Epithelial cell of proximal tubule (primary cell): ENCODE results near the gene ADAP1. TPM values are rescaled to one million over a fixed set of nuclear protein-coding genes. Genes with fewer than 3 reads are reported as not detected.

Experiments
- DNase-seq: peaks from one replicate; pipeline ENCODE4 v3.0.0-alpha.2; 2011; ENCODE audit warnings: low read depth
- H3K4me3 ChIP-seq: 2 replicates; pipeline ENCODE4 v1.5.1; 2011; ENCODE audit warnings: low read depth, mild to moderate bottlenecking, low read length
- CTCF ChIP-seq: conservative IDR thresholded peaks from 2 replicates; pipeline ENCODE4 v1.5.1; 2012; ENCODE audit warnings: low read depth, mild to moderate bottlenecking, low read length
- total RNA-seq: library from RNA; depleted of rRNA; stranded (reverse); fragments of >200 nt; gene quantifications from 2 replicates; pipeline ENCODE4 v1.2.3, GENCODE V29; 2015

The ADAP1 gene
- total RNA-seq, 1 donor from 2014 or later: 7.2 TPM

GRCh38 chr7:990933-991728 is 36.7 kb upstream of the ADAP1 start:
- no peak for DNase-seq
- no peak for TF ChIP-seq CTCF
- no peak overlapping the region for H3K4me3 ChIP-seq

- no peak for TF ChIP-seq CTCF
- no peak overlapping the region for H3K4me3 ChIP-seq
- no peak for DNase-seq
Observed at GRCh38 chr7:990352-990932, 36.0 kb upstream of the ADAP1 start.

- no peak for TF ChIP-seq CTCF
- DNase-seq: no peak
- no peak overlapping the region for H3K4me3 ChIP-seq
Observed at GRCh38 chr7:988963-989529, 34.6 kb upstream of the ADAP1 start.

DNA sequence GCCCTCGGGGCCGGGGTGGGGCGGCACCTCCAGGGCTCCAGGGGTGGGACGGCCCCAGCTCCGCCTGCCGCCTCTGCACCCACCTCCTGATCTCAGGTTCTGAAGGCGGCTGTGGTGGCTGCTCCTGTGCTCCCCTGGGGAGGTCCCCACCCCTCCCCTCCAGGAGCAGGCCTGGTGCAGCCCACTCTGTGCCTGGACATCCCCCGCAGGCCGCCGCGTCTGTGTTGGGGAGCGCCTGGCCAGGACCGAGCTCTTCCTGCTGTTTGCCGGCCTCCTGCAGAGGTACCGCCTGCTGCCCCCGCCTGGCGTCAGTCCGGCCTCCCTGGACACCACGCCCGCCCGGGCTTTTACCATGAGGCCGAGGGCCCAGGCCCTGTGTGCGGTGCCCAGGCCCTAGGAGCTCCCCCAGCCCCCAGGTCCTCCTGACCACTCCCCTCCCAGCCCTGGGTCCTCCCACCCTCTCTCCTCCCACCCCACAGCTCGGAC is 34.0 kb upstream of the ADAP1 start:
- DNase-seq: no peak
- no peak for TF ChIP-seq CTCF
- no peak overlapping the region for H3K4me3 ChIP-seq

DNA sequence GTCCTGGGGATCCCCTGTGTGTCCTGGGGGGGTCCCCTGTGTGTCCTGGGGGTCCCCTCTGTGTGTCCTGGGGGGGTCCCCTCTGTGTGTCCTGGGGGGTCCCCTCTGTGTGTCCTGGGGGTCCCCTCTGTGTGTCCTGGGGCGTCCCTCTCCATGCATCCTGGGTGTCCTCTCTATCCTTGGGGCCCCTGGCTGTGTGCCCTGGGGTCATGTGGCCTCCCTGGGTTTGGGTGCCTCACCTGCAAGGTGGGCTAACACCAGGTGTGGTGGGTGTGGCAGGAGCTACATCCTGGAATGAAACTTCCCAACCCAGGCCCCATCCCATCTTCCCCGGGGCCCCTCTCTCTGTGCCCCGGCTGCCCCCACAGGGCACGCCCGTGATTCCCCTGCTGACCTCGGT is 33.4 kb upstream of the ADAP1 start:
- TF ChIP-seq CTCF: no peak
- H3K4me3 ChIP-seq: no peak overlapping the region
- no peak for DNase-seq

- no peak for TF ChIP-seq CTCF
- no peak overlapping the region for H3K4me3 ChIP-seq
- DNase-seq: no peak
Observed at GRCh38 chr7:986766-987751, 32.6 kb upstream of the ADAP1 start.
